Pancreas (tissue), 10 donors: ENCODE measurements around the gene LTBP1. TPM values are rescaled to one million over a fixed set of nuclear protein-coding genes. Genes with fewer than 3 reads are reported as not detected.

Experiments
- ATAC-seq, 4 donors: fragments of 200-7000 bp; cut with Tn5 transposase; one replicate each; pipeline versions ENCODE4 v1.8.0 to v1.9.1; 2020; ENCODE audit warnings: mild to moderate bottlenecking in 4 of 4, moderate library complexity in 4 of 4
- DNase-seq, 6 donors: peaks; one replicate each; pipeline ENCODE4 v3.0.0-alpha.2; 2020
- FAIRE-seq: peaks from 2 replicates; lab custom pipeline; 2012; peaks lifted over from hg19 to GRCh38; lab: Jason Lieb, UNC
- H3K27ac ChIP-seq, 4 donors: fragments of 200-600 bp; sonication (generic); 1 replicate in 3 of 4; 2 replicates in 1 of 4; pipeline versions ENCODE4 v1.5.0 to v1.8.0; 2020
- H3K27me3 ChIP-seq, 4 donors: fragments of 200-600 bp; one replicate each; pipeline ENCODE4 v1.8.0; 2021
- H3K36me3 ChIP-seq, 3 donors: fragments of 200-600 bp; sonication (generic) in 1 of 3; one replicate each; pipeline versions ENCODE4 v1.5.0 to v1.8.0; 2020 to 2021
- H3K4me1 ChIP-seq, 3 donors: fragments of 200-600 bp; one replicate each; pipeline ENCODE4 v1.8.0; 2021
- H3K4me3 ChIP-seq, 4 donors: fragments of 200-600 bp; sonication (generic) in 2 of 4; one replicate each; pipeline versions ENCODE4 v1.5.0 to v1.8.0; 2020 to 2021
- H3K9me3 ChIP-seq, 4 donors: fragments of 200-600 bp; one replicate each; pipeline ENCODE4 v1.8.0; 2021
- CTCF ChIP-seq, 4 donors: fragments of 200-600 bp; sonication (generic) in 3 of 4; IDR thresholded peaks; one replicate each; pipeline versions ENCODE4 v1.5.0 to v1.8.0; 2021; ENCODE audit warnings: antibody characterized with exemption in 4 of 4
- WGBS, 2 donors: extraction: QIAGEN DNeasy Blood & Tissue Kit; methylation state at CpG; one replicate each; pipeline ENCODE4 v1.1.7; 2013; 5-methylcytosine and 5-hydroxymethylcytosine counted together
- intact Hi-C, 3 donors: fragments of 100-400 bp; cut with DNase I; formaldehyde crosslinking; loops; one replicate each; pipeline versions ENCODE4 v1.11.1 to v1.14.2; 2022
- polyA plus RNA-seq, 2 donors: library from polyadenylated mRNA; stranded (reverse); fragments of 200-250 nt; gene quantifications; one replicate each; pipeline ENCODE4 v1.2.3, GENCODE V29; 2013
- total RNA-seq, 6 donors: library from RNA; stranded (reverse); fragmentation: NEBNext Ultra II Directional in 4 of 6; extraction: Animal tissue kit (Norgen Biotek cat#: 25700) in 4 of 6; gene quantifications; one replicate each; pipeline versions ENCODE4 v1.2.1 to v1.2.4, GENCODE V29; 2021 to 2023
- donor health status: healthy with polysubstance abuse.
- donor health status: DM: no; HTN: no; CAD: no; lungs with moderate emphysema.
- donor health status: DM: no; HTN: no; CAD: no.
- donor health status: control.
- donor health status: control.
- donor health status: Bipolar disorder and iron deficiency.
- donor health status: DM: yes; HTN: yes; CAD: no.
- donor health status: DM: no; HTN: no; CAD: no.
- donor health status: DM: no; HTN: no; CAD: no.
- donor health status: DM: yes; HTN: yes; CAD: no.

Gene LTBP1
- total and polyA plus RNA-seq, 8 donors, result 0.83 to 21.2 (median 2.6) TPM

GRCh38 chr2:32951672-32952071 lies 4.9 kb downstream of the LTBP1 start:
- no peaks in the 10 kb centered on the region for H3K27me3 ChIP-seq
- no peak overlapping the region for H3K27ac ChIP-seq
- H3K4me3 ChIP-seq, result no peak overlapping the region
- DNase-seq (no peak), FAIRE-seq (no peak), ATAC-seq (no peak)
- intact Hi-C loops, result no loop called here
- H3K36me3 ChIP-seq, result no peaks in the 10 kb centered on the region
- 84 to 92% methylated on average over 4 of the region's 4 CpGs for WGBS, 2 donors
- H3K9me3 ChIP-seq, result no peaks in the 10 kb centered on the region
- no peaks in the 10 kb centered on the region for H3K4me1 ChIP-seq
- no peak for TF ChIP-seq CTCF (IDR thresholded peaks at IDR 0.05)

- WGBS, 2 donors, result 61 to 62% methylated on average over 10 of the region's 10 CpGs
- Histone ChIP-seq H3K4me3 (no peak overlapping the region), H3K36me3 (no peaks in the 10 kb centered on the region), H3K27ac (no peak overlapping the region), H3K4me1 (no peaks in the 10 kb centered on the region), H3K27me3 (no peaks in the 10 kb centered on the region), H3K9me3 (no peaks in the 10 kb centered on the region)
- DNase-seq, result no peak
- ATAC-seq, result no peak
- intact Hi-C loops, result no loop called here
- FAIRE-seq, result no peak
- no peak for TF ChIP-seq CTCF (IDR thresholded peaks at IDR 0.05)
These were observed 6.2 kb downstream of the LTBP1 start for GRCh38 chr2:32952761-32953476.

GRCh38 chr2:32954206-32954605 lies 7.5 kb downstream of the LTBP1 start:
- FAIRE-seq (no peak), ATAC-seq (no peak), DNase-seq (no peak)
- Histone ChIP-seq H3K27me3 (no peaks in the 10 kb centered on the region), H3K36me3 (no peaks in the 10 kb centered on the region), H3K4me3 (no peak overlapping the region), H3K27ac (no peak overlapping the region), H3K4me1 (no peaks in the 10 kb centered on the region), H3K9me3 (no peaks in the 10 kb centered on the region)
- intact Hi-C loops, result no loop called here
- no peak for TF ChIP-seq CTCF (IDR thresholded peaks at IDR 0.05)
- 75 to 90% methylated on average over 5 of the region's 5 CpGs for WGBS, 2 donors

GRCh38 chr2:32958821-32959220 lies 12.1 kb downstream of the LTBP1 start:
- H3K27ac ChIP-seq, result no peak overlapping the region
- no peaks in the 10 kb centered on the region for H3K4me1 ChIP-seq
- no peak for FAIRE-seq
- DNase-seq, result no peak
- no peak for TF ChIP-seq CTCF (IDR thresholded peaks at IDR 0.05)
- no peaks in the 10 kb centered on the region for H3K27me3 ChIP-seq
- intact Hi-C loops, result no loop called here
- ATAC-seq, result no peak
- H3K9me3 ChIP-seq, result no peaks in the 10 kb centered on the region
- no peaks in the 10 kb centered on the region for H3K36me3 ChIP-seq
- no peak overlapping the region for H3K4me3 ChIP-seq

- H3K9me3 ChIP-seq, result no peaks in the 10 kb centered on the region
- H3K36me3 ChIP-seq, result no peaks in the 10 kb centered on the region
- WGBS, 2 donors, result 87 to 91% methylated on average over 1 of the region's 1 CpG
- intact Hi-C loops, result no loop called here
- no peak overlapping the region for H3K27ac ChIP-seq
- FAIRE-seq, result no peak
- DNase-seq, result no peak
- H3K27me3 ChIP-seq, result no peaks in the 10 kb centered on the region
- TF ChIP-seq CTCF (IDR thresholded peaks at IDR 0.05), result no peak
- no peaks in the 10 kb centered on the region for H3K4me1 ChIP-seq
- H3K4me3 ChIP-seq, result no peak overlapping the region
- ATAC-seq, result no peak
These were observed 13.5 kb downstream of the LTBP1 start for GRCh38 chr2:32960238-32960637.
